HCT116 (cell line): ENCODE measurements around the gene PDE7B.

Experiments
- CTCF ChIP-seq, 3 experiments: fragments of 200-600 bp in 1 of 3; sonication (generic) in 1 of 3; IDR thresholded peaks in 2 of 3; conservative IDR thresholded peaks in 1 of 3; 2 replicates each; pipeline ENCODE4 v1.5.1; 2012 to 2017; ENCODE audit warnings: low read depth in 2 of 3, low read length in 2 of 3, antibody characterized with exemption in 1 of 3, borderline replicate concordance in 1 of 3, control low read depth in 1 of 3, mild to moderate bottlenecking in 1 of 3, mixed read lengths in 1 of 3, mixed run types in 1 of 3, moderate library complexity in 1 of 3; ENCODE audit not compliant: insufficient read depth in 1 of 3
- EZH2 ChIP-seq: fragments of 200-600 bp; sonication (generic); IDR thresholded peaks from 2 replicates; pipeline ENCODE4 v1.6.1; 2017; ENCODE audit warnings: antibody characterized with exemption, mixed run types
- EZH2phosphoT487 ChIP-seq: fragments of 200-600 bp; IDR thresholded peaks from 2 replicates; pipeline ENCODE4 v1.6.1; 2018; ENCODE audit warnings: antibody characterized with exemption, borderline replicate concordance
- JUND ChIP-seq: IDR thresholded peaks from 2 replicates; pipeline ENCODE4 v1.6.1; 2012
- MAX ChIP-seq: IDR thresholded peaks from 2 replicates; pipeline ENCODE4 v1.6.1; 2012
- POLR2A ChIP-seq: IDR thresholded peaks from 2 replicates; pipeline ENCODE4 v1.7.0; 2011; ENCODE audit warnings: borderline replicate concordance; ENCODE audit not compliant: insufficient read depth, insufficient read length; ENCODE audit errors: extremely low read depth
- POLR2AphosphoS5 ChIP-seq: IDR thresholded peaks from 2 replicates; pipeline ENCODE4 v1.6.1; 2011; ENCODE audit warnings: mild to moderate bottlenecking, low read depth, low read length, moderate library complexity
- RAD21 ChIP-seq: IDR thresholded peaks from 2 replicates; pipeline ENCODE4 v1.6.1; 2012; ENCODE audit warnings: low read depth, mild to moderate bottlenecking
- TCF7L2 ChIP-seq: IDR thresholded peaks from 2 replicates; pipeline ENCODE4 v1.7.0; 2011; ENCODE audit warnings: borderline replicate concordance, inconsistent platforms; ENCODE audit not compliant: insufficient read depth, insufficient read length; ENCODE audit errors: extremely low read depth
- YY1 ChIP-seq: IDR thresholded peaks from 2 replicates; pipeline ENCODE4 v1.6.1; 2011; ENCODE audit warnings: low read length, low read depth, moderate library complexity, mild to moderate bottlenecking; ENCODE audit not compliant: insufficient replicate concordance; ENCODE audit errors: extremely low read depth
- ZNF274 ChIP-seq: fragments of 200-500 bp; sonication (Bioruptor generic); IDR thresholded peaks from 2 replicates; pipeline ENCODE4 v1.6.1; 2014; ENCODE audit warnings: mild to moderate bottlenecking, low read depth, low read length, inconsistent platforms

- no peak for TF ChIP-seq POLR2A
- no peak for TF ChIP-seq EZH2phosphoT487
- no peak for TF ChIP-seq CTCF (IDR thresholded peaks at IDR 0.05 in 2 of 3, conservative IDR thresholded peaks at IDR 0.05 in 1 of 3; ENCODE audit: borderline replicate concordance in 1 of 3, insufficient read depth in 1 of 3, low read depth in 2 of 3, low read length in 2 of 3)
- no peak for TF ChIP-seq MAX
- no peak for TF ChIP-seq TCF7L2
- TF ChIP-seq EZH2: no peak
- no peak for TF ChIP-seq JUND
- TF ChIP-seq POLR2AphosphoS5: no peak
- no peak for TF ChIP-seq RAD21
- no peak for TF ChIP-seq YY1
- TF ChIP-seq ZNF274: no peak
Observed at GRCh38 chr6:135880066-135880972, 28.8 kb downstream of the PDE7B start.
